CD4-positive, alpha-beta T cell (primary cell): ENCODE data around the gene ZNF564. TPM values are rescaled to one million over a fixed set of nuclear protein-coding genes. Genes with fewer than 3 reads are reported as not detected.

Source experiments
- ATAC-seq: fragments of 200-7000 bp; cut with Tn5 transposase; one replicate; pipeline ENCODE4 v1.10.0; 2022; ENCODE audit warnings: mild to moderate bottlenecking; ENCODE audit not compliant: poor library complexity
- CTCF ChIA-PET: fragments of 350-600 bp; sonication (Branson Sonifier 250); formaldehyde crosslinking; loops from one replicate; lab custom pipeline; 2021; ENCODE audit warnings: antibody characterized with exemption, inconsistent platforms; lab: Charles Lee
- POLR2A ChIA-PET: fragments of 350-600 bp; sonication (Branson Sonifier 250); formaldehyde crosslinking; loops from one replicate; lab custom pipeline; 2021; ENCODE audit warnings: antibody characterized with exemption, inconsistent platforms; lab: Charles Lee
- DNase-seq, 14 experiments: peaks; one replicate each; pipeline ENCODE4 v3.0.0-alpha.2; 2013 to 2020; ENCODE audit warnings: mixed read lengths in 2 of 14
- H3K27ac ChIP-seq, 2 donors: one replicate each; pipeline versions ENCODE4 v1.5.1 to v1.7.0; 2013; ENCODE audit warnings: low read length in 2 of 2, low read depth in 1 of 2, mild to moderate bottlenecking in 1 of 2
- H3K27me3 ChIP-seq, 2 experiments: 1 replicate in 1 of 2; 2 replicates in 1 of 2; pipeline versions ENCODE4 v1.6.1 to v1.7.0; 2013; ENCODE audit warnings: low read length in 2 of 2, control low read depth in 1 of 2, mild to moderate bottlenecking in 1 of 2, moderate library complexity in 1 of 2; ENCODE audit not compliant: insufficient read depth in 2 of 2, control insufficient read depth in 1 of 2
- H3K36me3 ChIP-seq: one replicate; pipeline ENCODE4 v1.6.1; 2013; ENCODE audit warnings: low read length, control low read depth; ENCODE audit not compliant: insufficient read depth
- H3K4me1 ChIP-seq: one replicate; pipeline ENCODE4 v1.6.1; 2013; ENCODE audit warnings: low read length, control low read depth; ENCODE audit not compliant: insufficient read depth
- H3K4me3 ChIP-seq: one replicate; pipeline ENCODE4 v1.5.1; 2013; ENCODE audit warnings: mild to moderate bottlenecking, low read length, moderate library complexity
- H3K9me3 ChIP-seq, 2 experiments: 1 replicate in 1 of 2; 2 replicates in 1 of 2; pipeline versions ENCODE4 v1.6.1 to v1.7.0; 2013; ENCODE audit warnings: low read length in 2 of 2, mild to moderate bottlenecking in 2 of 2, control low read depth in 1 of 2, moderate library complexity in 1 of 2; ENCODE audit not compliant: control insufficient read depth in 1 of 2, insufficient read depth in 1 of 2
- H3K27ac Mint-ChIP-seq: one replicate; pipeline ENCODE4 v1.8.0; 2020; ENCODE audit warnings: mixed read lengths
- H3K27me3 Mint-ChIP-seq: one replicate; pipeline ENCODE4 v1.8.0; 2021; ENCODE audit warnings: mixed read lengths
- H3K36me3 Mint-ChIP-seq: one replicate; pipeline ENCODE4 v1.8.0; 2021; ENCODE audit warnings: low read depth, mixed read lengths
- H3K4me1 Mint-ChIP-seq: one replicate; pipeline ENCODE4 v1.8.0; 2021; ENCODE audit warnings: low read depth, mixed read lengths
- H3K4me3 Mint-ChIP-seq: one replicate; pipeline ENCODE4 v1.8.0; 2020; ENCODE audit warnings: mild to moderate bottlenecking, mixed read lengths
- H3K9me3 Mint-ChIP-seq: one replicate; pipeline ENCODE4 v1.8.0; 2020; ENCODE audit warnings: mixed read lengths
- intact Hi-C, 2 experiments: fragments of 100-400 bp; cut with DNase I in 1 of 2; cut with micrococcal nuclease in 1 of 2; formaldehyde crosslinking; loops; one replicate each; pipeline versions ENCODE4 v1.15.1 to v1.9.0; 2023 to 2025; cut with DNase I, micrococcal nuclease
- total RNA-seq, 174 experiments: library from RNA in 2 of 174; stranded (reverse) in 2 of 174; gene quantifications; one replicate each; pipeline ENCODE4 v1.2.3 and lab custom pipeline; 2021 to 2026
- TF ChIP-seq, protein P1 (sequence below): fragments of 200-600 bp; IDR thresholded peaks from one replicate; pipeline ENCODE4 v1.8.0; 2022; ENCODE audit warnings: antibody characterized with exemption, mild to moderate bottlenecking

The ZNF564 gene
- total RNA-seq, 2 experiments from 2014 or later = 17.3 to 18.0 TPM

- ChIA-PET POLR2A (no interaction called here), CTCF (no interaction called here)
- Histone ChIP-seq H3K27ac (no peak overlapping the region), H3K27me3 (no peaks in the 10 kb centered on the region), H3K4me3 (no peak overlapping the region), H3K4me1 (peaks cover 39% of the 10 kb centered on the region), H3K9me3 (peaks cover 0 to 4% of the 10 kb centered on the region in 2 experiments), H3K36me3 (peaks cover 16% of the 10 kb centered on the region)
- no peak overlapping the region for H3K4me3 Mint-ChIP-seq
- peak overlapping the region; percentile 76 for H3K27ac Mint-ChIP-seq
- peaks cover 3% of the 10 kb centered on the region for H3K9me3 Mint-ChIP-seq
- H3K27me3 Mint-ChIP-seq = no peaks in the 10 kb centered on the region
- H3K4me1 Mint-ChIP-seq = peaks cover 54% of the 10 kb centered on the region
- H3K36me3 Mint-ChIP-seq = peaks cover 58% of the 10 kb centered on the region
- intact Hi-C loops = loop anchor here in 1 of 2 experiments (5.0 kb wide), 2 partner anchors 49 to 64 kb away; partner anchors contain the start of gene ZNF709
- DNase-seq (no peak), ATAC-seq (no peak)
- TF ChIP-seq, protein P1, sequence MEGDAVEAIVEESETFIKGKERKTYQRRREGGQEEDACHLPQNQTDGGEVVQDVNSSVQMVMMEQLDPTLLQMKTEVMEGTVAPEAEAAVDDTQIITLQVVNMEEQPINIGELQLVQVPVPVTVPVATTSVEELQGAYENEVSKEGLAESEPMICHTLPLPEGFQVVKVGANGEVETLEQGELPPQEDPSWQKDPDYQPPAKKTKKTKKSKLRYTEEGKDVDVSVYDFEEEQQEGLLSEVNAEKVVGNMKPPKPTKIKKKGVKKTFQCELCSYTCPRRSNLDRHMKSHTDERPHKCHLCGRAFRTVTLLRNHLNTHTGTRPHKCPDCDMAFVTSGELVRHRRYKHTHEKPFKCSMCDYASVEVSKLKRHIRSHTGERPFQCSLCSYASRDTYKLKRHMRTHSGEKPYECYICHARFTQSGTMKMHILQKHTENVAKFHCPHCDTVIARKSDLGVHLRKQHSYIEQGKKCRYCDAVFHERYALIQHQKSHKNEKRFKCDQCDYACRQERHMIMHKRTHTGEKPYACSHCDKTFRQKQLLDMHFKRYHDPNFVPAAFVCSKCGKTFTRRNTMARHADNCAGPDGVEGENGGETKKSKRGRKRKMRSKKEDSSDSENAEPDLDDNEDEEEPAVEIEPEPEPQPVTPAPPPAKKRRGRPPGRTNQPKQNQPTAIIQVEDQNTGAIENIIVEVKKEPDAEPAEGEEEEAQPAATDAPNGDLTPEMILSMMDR = no peak
Observed at GRCh38 chr19:12546068-12546467, 5.2 kb downstream of the ZNF564 start.

GRCh38 chr19:12545267-12545666, 6.0 kb downstream of the ZNF564 start:
- H3K36me3 Mint-ChIP-seq = peaks cover 60% of the 10 kb centered on the region
- DNase-seq (no peak), ATAC-seq (no peak)
- TF ChIP-seq, protein P1 = no peak
- peaks cover 54% of the 10 kb centered on the region for H3K4me1 Mint-ChIP-seq
- Histone ChIP-seq H3K27ac (no peak overlapping the region), H3K9me3 (peaks cover 0 to 4% of the 10 kb centered on the region in 2 experiments), H3K36me3 (peaks cover 20% of the 10 kb centered on the region), H3K27me3 (no peaks in the 10 kb centered on the region), H3K4me3 (no peak overlapping the region), H3K4me1 (peaks cover 32% of the 10 kb centered on the region)
- H3K27ac Mint-ChIP-seq = peak overlapping the region; percentile 76
- no peaks in the 10 kb centered on the region for H3K27me3 Mint-ChIP-seq
- intact Hi-C loops = loop anchor here in 1 of 2 experiments (5.0 kb wide), 2 partner anchors 48 to 63 kb away; partner anchors contain the start of gene ZNF709
- H3K9me3 Mint-ChIP-seq = peaks cover 3% of the 10 kb centered on the region
- H3K4me3 Mint-ChIP-seq = no peak overlapping the region
- CTCF ChIA-PET = no interaction called here
- POLR2A ChIA-PET = interaction anchor here (0.5 to 0.6 kb wide), 2 partner anchors 24 to 492 kb away, joined by 3 to 4 read pairs; no protein-coding TSS in a partner anchor

- Histone ChIP-seq H3K4me1 (peaks cover 24% of the 10 kb centered on the region), H3K36me3 (peaks cover 21% of the 10 kb centered on the region), H3K9me3 (peaks cover 0 to 4% of the 10 kb centered on the region in 2 experiments), H3K4me3 (no peak overlapping the region), H3K27ac (no peak overlapping the region), H3K27me3 (no peaks in the 10 kb centered on the region)
- Mint-ChIP-seq H3K9me3 (peaks cover 3% of the 10 kb centered on the region), H3K36me3 (peaks cover 62% of the 10 kb centered on the region), H3K4me1 (peaks cover 50% of the 10 kb centered on the region), H3K27me3 (no peaks in the 10 kb centered on the region), H3K4me3 (no peak overlapping the region), H3K27ac (peak overlapping the region; percentile 61)
- ATAC-seq (no peak), DNase-seq (no peak)
- ChIA-PET CTCF (no interaction called here), POLR2A (interaction anchor here (0.6 kb wide), 1 partner anchor 491 kb away, joined by 4 read pairs; no protein-coding TSS in a partner anchor)
- intact Hi-C loops = no loop called here
- TF ChIP-seq, protein P1 = no peak
Observed at GRCh38 chr19:12544401-12544876, 6.8 kb downstream of the ZNF564 start.
